HL-60/S4 treated with phorbol 12-myristate 13-acetate at 8.2 ng/mL for 4 days and 3 days (cell line): ENCODE measurements around the gene PLA2G4F.
"Not testable (repeated sequence)": the region's sequence is repeated elsewhere in the genome, so short reads cannot be mapped to it uniquely, and the experiment has no call there.

Experiments
- in situ Hi-C: fragments of 300-500 bp; cut with MboI; formaldehyde crosslinking; loops from 2 replicates; pipeline ENCODE4 v1.15.0; 2022; ENCODE audit warnings: low sequenced_read_pairs

PLA2G4F gene

DNA sequence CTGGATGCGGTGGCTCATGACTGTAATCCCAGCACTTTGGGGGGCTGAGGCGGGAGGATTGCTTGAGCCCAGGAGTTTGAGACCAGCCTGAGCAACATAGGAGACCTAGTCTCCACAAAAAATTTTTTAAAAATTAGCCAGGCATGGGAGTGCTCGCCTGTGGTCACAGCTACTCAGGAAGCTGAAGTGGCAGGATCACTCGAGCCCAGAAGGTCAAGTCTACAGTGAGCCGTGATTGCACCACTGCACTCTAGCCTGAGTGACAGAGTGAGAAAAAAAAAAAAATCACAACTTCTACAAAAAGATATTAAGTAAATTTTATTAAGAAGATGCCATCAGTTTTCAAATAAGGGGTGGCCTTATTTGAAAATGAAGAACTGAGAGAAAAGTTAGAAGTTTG, 50.1 kb downstream of the PLA2G4F start:
- in situ Hi-C loops: no loop called here

DNA sequence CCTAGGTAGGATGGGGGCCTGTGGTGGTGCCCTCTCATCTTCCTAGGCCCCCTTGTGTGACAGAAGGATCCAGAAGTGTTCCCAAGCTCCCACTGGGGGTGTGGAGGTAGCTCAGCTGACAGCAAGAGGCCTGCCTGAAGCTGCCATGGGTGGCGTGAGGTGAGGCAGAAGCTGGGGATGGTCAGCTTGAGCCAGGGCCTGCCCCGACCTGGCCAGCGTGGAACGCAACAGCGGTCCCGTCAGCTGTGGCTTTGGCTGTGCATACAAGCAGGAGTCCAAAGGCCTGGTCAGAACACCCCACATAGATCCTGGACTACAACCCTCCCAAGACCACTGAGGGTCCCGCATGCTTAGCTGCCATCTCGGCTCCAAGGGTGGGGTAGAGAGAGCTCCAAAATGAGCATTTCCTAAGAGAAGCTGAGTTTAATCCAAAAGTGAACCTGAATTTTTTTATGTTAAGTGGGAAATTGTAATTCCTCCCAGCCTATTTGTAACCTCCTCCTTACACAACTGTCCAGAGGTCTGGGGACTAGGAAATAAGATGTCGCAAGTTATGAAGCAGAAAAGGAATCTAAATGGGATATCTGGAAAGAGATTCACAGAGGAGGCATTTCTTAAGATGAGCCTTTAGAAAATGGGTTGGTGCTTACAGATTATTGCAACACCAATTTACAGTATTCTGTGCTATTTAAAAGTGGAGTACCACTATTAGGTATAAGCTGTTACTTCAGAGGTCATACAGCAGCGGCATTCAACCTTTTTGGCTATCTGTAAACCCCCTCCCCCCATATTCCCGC, 52.1 kb downstream of the PLA2G4F start:
- in situ Hi-C loops: no loop called here

DNA sequence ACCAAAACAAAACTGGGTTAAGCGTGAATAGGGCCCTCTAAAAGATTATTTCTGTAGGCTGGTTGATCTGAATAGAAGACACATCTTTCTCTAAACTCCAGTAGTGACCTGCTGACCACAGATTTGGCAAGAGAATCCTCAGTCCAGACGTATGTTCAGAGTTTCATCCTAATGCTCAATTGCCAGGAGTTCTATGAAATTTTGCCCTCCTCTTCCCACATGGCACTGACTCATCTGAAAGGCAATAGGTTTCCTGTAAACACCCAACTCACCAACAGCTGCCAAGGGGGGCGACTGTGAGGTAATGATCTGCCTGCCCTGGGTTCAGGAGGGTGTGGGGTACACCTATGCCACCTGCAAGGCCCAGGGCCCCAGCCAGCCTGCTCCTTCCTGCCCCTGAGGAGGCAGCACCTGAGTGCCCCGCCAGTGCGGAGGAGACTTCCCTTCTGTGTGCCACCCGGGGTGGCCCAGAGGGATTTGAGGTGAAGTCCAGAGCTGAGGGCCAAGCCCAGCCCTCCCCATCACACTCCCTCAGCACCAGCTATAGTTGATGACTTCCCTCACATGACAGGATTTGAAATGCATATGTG, 53.7 kb downstream of the PLA2G4F start:
- in situ Hi-C loops: no loop called here

DNA sequence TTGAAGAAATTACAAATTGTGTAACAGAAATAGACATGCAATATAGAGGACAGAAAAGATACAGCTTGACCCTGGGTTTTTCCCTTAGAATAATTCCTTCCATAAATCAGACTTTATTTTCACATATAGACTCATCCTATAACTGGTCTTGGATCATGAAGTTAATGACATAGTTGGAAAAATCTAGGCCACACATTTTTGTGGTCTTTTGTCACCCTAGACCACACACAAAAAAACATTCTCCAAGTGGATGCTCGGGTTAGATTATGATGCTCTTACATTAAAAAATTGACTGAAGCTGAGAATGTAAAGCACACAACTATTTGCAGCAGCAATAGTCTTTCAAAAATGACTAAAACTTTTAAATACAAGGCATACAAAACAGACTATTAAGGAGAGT, 54.6 kb downstream of the PLA2G4F start:
- in situ Hi-C loops: no loop called here

DNA sequence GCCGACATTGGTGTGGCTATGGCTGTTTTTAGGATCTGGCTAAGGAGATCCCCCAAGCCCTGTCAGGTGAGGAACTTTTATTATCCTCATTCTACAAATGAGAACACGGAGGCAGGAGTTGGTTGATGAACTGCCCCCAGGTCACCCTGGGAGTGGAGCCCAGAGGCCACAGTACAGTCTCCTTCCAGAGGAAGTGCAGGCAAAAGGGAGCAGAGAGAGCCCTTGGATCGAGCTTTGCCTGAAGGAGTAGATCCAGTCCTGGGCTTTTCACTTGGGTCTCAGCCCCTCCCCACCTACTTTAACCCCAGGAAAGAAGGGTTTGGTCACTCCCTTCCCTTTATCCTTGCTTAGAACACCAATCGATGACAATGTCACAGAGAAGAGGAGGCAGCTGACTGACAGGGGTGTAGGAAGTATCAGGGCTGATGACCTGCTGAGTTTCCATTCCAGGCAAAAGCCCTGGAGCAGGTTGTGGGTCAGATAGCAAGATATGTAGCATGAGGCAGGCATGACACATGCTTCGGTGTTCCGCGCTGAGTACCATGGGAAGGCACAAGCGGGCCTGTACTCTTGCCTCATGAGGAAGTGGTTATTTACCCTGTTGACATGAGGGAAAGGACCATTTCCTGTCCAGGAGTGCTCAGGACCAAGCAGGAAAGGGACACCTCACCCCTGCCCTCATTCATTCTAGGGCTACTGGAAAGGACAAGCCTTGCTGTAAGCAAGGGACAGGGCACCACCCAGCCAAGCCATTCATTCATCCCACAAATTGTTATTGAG, 56.2 kb downstream of the PLA2G4F start:
- in situ Hi-C loops: no loop called here

DNA sequence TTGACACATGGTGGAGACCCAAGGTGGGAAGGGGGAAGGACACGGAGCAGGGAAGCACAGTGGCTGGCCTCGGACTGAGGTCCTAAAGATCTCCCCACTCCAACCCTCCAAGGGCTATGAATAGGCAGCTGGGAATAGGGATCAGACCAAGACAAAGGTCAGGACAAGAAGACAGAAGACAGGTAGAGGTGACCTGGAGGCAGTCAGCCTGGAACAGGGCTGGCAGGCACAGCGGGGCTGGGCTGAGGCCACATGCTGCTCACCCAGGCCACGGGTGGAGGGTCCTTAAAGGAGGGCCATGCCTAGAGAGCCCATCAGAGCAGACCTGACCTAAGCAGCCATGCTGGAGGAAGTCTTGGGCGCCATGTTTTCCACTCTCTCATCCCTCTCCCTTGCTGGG, 59.4 kb downstream of the PLA2G4F start:
- in situ Hi-C loops: no loop called here

DNA sequence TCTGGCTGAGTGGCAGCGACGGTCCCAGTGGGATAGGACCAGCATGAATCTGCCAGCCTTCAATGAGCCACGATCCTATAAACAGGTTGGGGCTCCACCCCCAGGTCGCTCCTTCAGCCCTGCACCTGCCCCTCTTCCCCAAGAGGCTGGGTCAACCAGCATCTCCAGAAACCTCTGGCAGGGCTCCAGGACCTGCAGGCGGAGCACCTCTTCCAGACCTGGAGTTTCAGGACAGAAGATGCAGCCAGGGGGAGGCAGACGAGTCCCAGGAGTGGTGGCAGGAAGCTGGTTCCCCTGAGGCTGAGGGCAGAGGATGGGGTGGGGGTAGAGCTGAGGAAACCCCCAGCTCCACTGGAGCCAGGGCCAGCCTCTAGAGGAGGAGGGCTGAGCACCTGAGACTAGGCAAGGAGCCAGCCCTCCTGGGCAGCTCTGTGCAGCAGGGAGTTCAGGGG, 61.9 kb downstream of the PLA2G4F start, which contains the start of gene PLA2G4D:
Gene PLA2G4D (minus strand): TSS at position 51 of the 452 bp plus-strand sequence. CDS start 103 bp downstream, outside the sequence.
- in situ Hi-C loops: no loop called here

DNA sequence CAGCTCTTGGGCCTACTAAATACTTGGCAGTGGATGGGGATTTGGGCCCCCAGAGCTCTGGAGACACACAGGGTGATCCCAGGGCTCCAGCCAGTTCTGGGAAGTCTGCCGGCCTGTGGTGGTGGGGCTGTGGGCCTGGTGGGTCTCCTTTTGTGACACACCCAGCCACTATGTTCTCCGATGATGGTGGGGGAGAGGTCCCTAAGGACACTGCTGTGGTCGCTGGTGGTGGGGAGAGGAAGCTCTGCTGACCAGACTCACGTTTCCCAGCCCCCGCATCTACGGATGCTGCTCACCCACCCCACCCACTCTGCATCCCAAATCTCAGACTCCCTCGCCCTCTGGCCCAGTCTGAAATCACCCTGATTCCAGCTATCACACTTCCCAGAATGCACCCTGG, 62.5 kb downstream of the PLA2G4F start:
- in situ Hi-C loops: no loop called here

DNA sequence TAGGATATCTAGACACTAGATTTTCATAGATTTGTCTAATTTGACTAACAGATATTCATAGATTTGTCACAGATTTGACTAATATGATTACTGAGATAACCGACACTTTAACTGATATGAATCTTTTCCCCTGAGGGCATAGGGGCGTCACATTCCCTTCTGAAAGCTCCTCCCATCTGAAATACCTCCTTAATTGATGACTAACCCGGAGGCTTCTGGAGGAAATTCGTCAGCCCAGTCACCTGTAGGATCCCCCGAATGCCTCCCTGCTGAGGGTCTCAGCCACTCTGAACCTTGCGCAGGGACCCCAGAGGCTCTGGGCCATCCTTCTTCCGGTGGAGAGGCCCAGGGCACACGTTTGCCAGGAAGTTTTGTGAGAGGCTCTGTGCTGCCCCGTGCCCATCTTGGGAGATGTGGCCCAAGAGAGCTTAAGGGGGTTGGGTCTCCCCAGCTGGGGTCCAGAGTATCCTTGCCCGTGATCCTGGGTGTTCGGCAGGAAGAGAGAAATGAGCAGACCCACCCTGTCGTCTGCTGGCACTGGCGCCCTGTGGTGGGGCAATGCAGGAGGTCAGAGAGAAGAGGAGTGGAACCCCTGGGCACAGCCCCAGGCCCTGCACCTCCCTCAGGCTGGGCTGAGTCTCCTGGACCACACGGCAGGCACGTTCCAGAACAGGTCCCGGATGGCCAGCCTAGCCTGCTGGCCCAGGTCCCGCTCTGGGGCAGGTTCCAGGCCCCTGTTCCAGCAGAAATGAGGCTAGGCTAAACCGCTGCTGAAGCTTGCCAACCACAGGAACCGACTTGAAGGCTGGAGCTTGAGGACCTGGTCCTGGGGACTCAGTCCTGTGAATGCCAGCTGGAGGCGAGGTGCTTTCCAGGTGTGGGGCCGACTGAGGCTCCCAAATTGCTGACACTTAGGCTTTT, 63.8 kb downstream of the PLA2G4F start:
- in situ Hi-C loops: no loop called here

DNA sequence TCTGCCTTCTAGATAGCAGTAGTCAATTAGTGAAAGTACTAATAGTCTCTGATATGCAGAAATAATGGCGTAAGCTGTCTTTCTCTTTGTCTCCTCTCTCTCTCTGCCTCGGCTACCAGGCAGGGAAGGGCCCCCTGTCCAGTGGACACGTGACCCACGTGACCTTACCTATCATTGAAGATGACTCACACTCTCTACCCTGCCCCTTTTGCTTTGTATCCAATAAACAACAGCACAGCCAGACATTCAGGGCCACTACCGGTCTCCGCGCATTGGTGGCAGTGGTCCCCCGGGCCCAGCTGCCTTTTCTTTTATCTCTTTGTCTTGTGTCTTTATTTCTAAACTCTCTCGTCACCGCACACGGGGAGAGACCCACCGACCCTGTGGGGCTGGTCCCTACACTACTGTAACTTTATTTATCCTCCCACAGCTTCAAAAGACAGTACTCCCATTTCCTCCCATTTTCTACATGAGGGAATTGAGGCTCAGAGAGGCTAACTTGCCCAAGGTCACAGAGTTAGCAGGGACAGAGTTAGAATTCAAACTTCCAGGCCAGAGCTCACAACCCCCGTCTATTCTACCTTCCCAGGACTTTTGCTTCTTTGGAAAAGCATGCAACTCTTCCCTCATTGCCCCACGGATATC, 64.6 kb downstream of the PLA2G4F start:
- in situ Hi-C loops: not testable (repeated sequence)

DNA sequence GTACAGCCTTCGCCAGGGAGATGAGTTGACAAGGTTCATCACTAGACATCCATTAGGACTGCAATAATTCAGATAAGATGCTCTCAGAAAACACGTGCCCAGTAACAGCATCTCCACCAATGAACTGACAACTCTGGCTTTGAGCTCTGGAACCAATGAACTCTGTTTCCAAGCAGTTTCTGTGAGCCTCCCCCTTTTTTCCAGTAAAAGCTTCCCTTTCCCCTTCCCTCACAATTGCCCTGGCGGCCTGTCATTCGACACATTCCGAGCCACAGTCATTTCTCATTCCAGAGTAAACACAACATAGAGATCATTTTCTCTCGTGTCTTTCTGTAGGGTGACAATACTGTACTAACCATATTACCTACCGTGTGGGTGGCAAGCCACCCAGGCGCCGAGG, 65.7 kb downstream of the PLA2G4F start:
- in situ Hi-C loops: no loop called here

DNA sequence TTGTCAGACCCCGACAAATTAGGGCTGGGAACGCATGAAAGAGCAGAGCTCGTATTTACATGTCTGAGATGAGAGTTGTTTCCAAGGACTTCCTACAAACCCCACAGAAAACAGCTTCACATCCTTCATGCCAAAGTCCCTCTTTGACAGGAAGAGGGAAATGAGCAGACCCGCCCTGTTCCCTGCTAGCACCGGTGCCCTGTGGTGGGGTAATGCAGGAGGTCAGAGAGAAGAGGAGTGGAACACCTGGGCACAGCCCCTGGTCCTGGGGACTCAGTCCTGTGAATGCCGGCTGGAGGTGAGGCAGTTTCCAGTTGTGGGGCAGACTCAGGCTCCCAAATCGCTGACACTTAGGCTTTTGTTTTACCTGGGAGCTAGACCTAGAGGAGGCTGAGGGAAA, 66.1 kb downstream of the PLA2G4F start:
- in situ Hi-C loops: no loop called here

DNA sequence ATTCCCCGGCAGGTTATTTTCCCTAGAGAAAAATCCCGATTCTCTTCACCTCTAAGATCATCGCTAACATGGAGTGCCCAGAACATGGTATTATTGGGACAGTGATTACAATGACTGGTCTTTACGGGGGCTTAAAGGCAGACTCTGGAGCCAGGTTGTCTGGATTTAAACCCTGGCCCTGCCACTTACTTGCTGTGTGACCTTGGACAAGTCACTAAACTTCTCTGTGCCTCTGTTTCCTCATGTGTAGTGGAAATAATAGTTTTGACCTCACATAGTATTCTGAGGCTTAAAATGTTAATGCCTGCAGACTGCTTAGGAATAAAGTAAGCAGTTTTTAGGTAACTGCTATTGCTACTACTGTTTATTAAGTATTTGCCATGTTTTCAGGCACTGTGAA, 66.5 kb downstream of the PLA2G4F start:
- in situ Hi-C loops: no loop called here
